Measurements from ENCODE around the gene DNLZ. TPM values are rescaled to one million over a fixed set of nuclear protein-coding genes. Genes with fewer than 3 reads are reported as not detected.

DNLZ gene
- total and polyA plus RNA-seq, 12 donors, result 23.3 to 49.2 (median 32.5) TPM

DNA sequence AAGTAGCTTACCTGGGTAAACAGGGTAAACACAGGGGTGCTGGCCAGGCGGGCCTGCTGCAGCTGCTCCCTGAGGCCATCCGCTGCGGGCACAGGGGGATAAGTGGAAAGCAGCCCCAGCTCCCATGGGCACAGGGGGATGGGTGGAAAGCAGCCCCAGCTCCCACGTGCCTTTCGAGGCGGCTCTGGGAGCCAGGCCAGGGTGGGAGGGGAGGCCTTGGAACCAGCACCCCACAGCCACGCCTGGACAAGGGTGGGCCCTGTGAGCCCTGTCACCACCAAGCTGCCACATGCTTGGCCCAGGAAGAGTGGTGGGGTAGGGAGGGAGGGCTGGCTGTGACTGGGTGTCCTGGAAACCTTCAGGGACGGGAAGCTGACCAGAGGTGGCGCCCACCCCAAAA lies 17.8 kb upstream of the DNLZ start:
- Histone ChIP-seq H3K4me3 (no peak overlapping the region), H3K27ac (no peak overlapping the region), H3K27me3 (no peaks in the 10 kb centered on the region), H3K9me3 (no peaks in the 10 kb centered on the region), H3K4me1 (peaks cover 0 to 15% (median 3%) of the 10 kb centered on the region in 9 donors), H3K36me3 (peaks cover 0 to 85% (median 21%) of the 10 kb centered on the region in 9 donors)
- WGBS, 2 donors, result 45 to 54% methylated on average over 9 of the region's 9 CpGs
- TF ChIP-seq, protein P1, sequence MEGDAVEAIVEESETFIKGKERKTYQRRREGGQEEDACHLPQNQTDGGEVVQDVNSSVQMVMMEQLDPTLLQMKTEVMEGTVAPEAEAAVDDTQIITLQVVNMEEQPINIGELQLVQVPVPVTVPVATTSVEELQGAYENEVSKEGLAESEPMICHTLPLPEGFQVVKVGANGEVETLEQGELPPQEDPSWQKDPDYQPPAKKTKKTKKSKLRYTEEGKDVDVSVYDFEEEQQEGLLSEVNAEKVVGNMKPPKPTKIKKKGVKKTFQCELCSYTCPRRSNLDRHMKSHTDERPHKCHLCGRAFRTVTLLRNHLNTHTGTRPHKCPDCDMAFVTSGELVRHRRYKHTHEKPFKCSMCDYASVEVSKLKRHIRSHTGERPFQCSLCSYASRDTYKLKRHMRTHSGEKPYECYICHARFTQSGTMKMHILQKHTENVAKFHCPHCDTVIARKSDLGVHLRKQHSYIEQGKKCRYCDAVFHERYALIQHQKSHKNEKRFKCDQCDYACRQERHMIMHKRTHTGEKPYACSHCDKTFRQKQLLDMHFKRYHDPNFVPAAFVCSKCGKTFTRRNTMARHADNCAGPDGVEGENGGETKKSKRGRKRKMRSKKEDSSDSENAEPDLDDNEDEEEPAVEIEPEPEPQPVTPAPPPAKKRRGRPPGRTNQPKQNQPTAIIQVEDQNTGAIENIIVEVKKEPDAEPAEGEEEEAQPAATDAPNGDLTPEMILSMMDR (IDR thresholded peaks at IDR 0.05), result no peak
- ATAC-seq (peak; percentile 38 to 89 (median 72)), DNase-seq (peak in 1 of 2 donors; percentile 67)
- intact Hi-C loops (cut with DNase I), result no loop called here

DNA sequence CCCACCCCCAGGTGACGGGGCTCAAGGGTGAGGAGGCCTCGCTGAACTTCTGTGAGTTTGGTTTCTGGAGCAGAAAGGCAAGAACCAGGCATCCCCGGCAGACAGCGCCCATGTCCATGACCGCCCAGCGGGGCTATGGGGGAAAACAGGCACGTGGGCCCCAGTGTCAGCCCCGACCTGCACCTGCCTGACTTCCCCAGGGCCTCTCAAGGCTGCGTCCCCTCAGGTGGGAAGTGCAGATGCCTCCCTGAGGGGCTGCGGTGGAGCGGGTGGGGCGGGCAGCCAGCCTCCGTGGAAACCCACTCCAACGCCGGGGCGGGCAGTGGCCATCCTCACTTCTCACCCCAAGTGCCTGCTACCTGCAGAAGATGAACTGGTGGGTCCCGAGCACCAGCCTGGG lies 16.8 kb upstream of the DNLZ start:
- TF ChIP-seq, protein P1 (IDR thresholded peaks at IDR 0.05), result no peak
- Histone ChIP-seq H3K36me3 (peaks cover 0 to 78% (median 14%) of the 10 kb centered on the region in 9 donors), H3K27ac (no peak overlapping the region), H3K27me3 (no peaks in the 10 kb centered on the region), H3K9me3 (no peaks in the 10 kb centered on the region), H3K4me3 (no peak overlapping the region), H3K4me1 (peaks cover 0 to 15% (median 3%) of the 10 kb centered on the region in 9 donors)
- intact Hi-C loops (cut with DNase I), result no loop called here
- WGBS, 2 donors, result 94 to 95% methylated on average over 17 of the region's 17 CpGs
- DNase-seq, result no peak
- no peak for ATAC-seq

DNA sequence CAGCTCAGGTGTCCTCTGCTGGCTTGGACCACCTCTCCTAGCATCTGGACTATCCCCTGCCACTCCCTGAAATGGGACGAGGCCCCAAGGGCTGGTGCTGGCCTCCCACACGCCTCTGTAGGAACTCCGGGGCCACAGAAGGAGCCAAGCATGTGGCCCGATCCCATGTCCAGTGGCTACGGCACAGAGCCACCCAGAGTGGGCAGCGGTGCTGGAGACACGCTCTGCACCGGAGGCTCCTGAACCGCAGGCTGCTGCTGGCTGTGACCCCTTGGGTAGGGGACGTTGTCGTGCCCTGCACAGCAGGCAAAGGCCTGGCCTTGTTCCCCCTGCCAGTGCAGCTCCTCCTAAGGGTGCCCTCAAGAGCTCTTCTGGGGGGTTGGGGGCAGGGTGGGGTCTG lies 16.3 kb upstream of the DNLZ start:
- ATAC-seq (no peak), DNase-seq (no peak)
- intact Hi-C loops (cut with DNase I), result no loop called here
- Histone ChIP-seq H3K27me3 (no peaks in the 10 kb centered on the region), H3K9me3 (no peaks in the 10 kb centered on the region), H3K4me3 (no peak overlapping the region), H3K27ac (no peak overlapping the region), H3K36me3 (peaks cover 0 to 75% (median 14%) of the 10 kb centered on the region in 9 donors), H3K4me1 (peaks cover 0 to 15% (median 3%) of the 10 kb centered on the region in 9 donors)
- WGBS, 2 donors, result 93 to 94% methylated on average over 11 of the region's 11 CpGs
- TF ChIP-seq, protein P1 (IDR thresholded peaks at IDR 0.05), result no peak

DNA sequence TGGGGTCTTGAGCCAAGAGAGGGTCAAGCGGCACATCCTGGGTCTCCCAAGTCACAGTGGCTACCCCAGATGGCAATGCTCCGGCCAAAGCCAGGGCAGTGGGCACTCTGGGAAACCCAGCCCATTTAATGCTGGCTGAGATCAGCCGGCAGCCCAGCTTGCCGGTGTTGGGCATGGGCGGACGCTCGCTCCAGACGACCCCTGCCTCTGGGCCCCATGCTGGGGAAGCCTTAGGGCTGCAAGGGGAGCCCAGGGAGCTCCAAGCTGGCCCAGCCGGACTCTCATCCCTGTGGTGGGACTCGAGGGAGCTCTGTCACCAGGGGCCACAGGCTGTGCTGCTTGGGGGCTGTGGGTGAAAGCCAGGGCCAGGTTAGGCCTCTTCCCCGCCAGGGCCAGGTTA lies 15.9 kb upstream of the DNLZ start:
- no peak overlapping the region for H3K27ac ChIP-seq
- H3K4me1 ChIP-seq, result peaks cover 0 to 15% (median 3%) of the 10 kb centered on the region in 9 donors
- TF ChIP-seq, protein P1 (IDR thresholded peaks at IDR 0.05), result no peak
- 92 to 95% methylated on average over 11 of the region's 11 CpGs for WGBS, 2 donors
- peaks cover 0 to 70% (median 12%) of the 10 kb centered on the region in 9 donors for H3K36me3 ChIP-seq
- intact Hi-C loops (cut with DNase I), result no loop called here
- DNase-seq, result no peak
- H3K4me3 ChIP-seq, result no peak overlapping the region
- no peaks in the 10 kb centered on the region for H3K27me3 ChIP-seq
- no peak for ATAC-seq
- no peaks in the 10 kb centered on the region for H3K9me3 ChIP-seq

All from heart right ventricle (tissue), 16 donors.